Smooth muscle cell (in vitro differentiated cells): Measurements from ENCODE around the gene MAP3K9. TPM values are rescaled to one million over a fixed set of nuclear protein-coding genes. Genes with fewer than 3 reads are reported as not detected.

Source experiments
- DNase-seq: peaks from one replicate; lab custom pipeline; 2025; ENCODE audit not compliant: unreplicated experiment; lab: John Stamatoyannopoulos, UW
- H2AFZ ChIP-seq: fragments of 200-600 bp; sonication (generic); 2 replicates; pipeline ENCODE4 v1.6.0; 2016; ENCODE audit warnings: antibody characterized with exemption, low read depth, mild to moderate bottlenecking
- H3F3A ChIP-seq: fragments of 200-600 bp; sonication (generic); 2 replicates; pipeline ENCODE4 v1.6.0; 2017; ENCODE audit warnings: antibody characterized with exemption, low read depth
- H3K27ac ChIP-seq: fragments of 200-600 bp; sonication (generic); 2 replicates; pipeline ENCODE4 v1.5.1; 2016; ENCODE audit warnings: low read depth, mild to moderate bottlenecking
- H3K27me3 ChIP-seq: fragments of 200-600 bp; sonication (generic); 2 replicates; pipeline ENCODE4 v1.6.1; 2016; ENCODE audit warnings: low read depth, mild to moderate bottlenecking
- H3K36me3 ChIP-seq: fragments of 200-600 bp; sonication (generic); 2 replicates; pipeline ENCODE4 v1.5.1; 2016; ENCODE audit warnings: low read depth
- H3K4me1 ChIP-seq: fragments of 200-600 bp; sonication (generic); 2 replicates; pipeline ENCODE4 v1.5.1; 2016; ENCODE audit warnings: low read depth
- H3K4me2 ChIP-seq: fragments of 200-600 bp; sonication (generic); 2 replicates; pipeline ENCODE4 v1.6.0; 2016; ENCODE audit warnings: mild to moderate bottlenecking
- H3K4me3 ChIP-seq: fragments of 200-600 bp; sonication (generic); 2 replicates; pipeline ENCODE4 v1.5.1; 2016; ENCODE audit warnings: mild to moderate bottlenecking
- H3K79me2 ChIP-seq: fragments of 200-600 bp; sonication (generic); 2 replicates; pipeline ENCODE4 v1.6.0; 2016; ENCODE audit warnings: low read depth, mild to moderate bottlenecking
- H3K9ac ChIP-seq: fragments of 200-600 bp; sonication (generic); 2 replicates; pipeline ENCODE4 v1.6.0; 2016; ENCODE audit warnings: low read depth
- H3K9me3 ChIP-seq: fragments of 200-600 bp; sonication (generic); replicated peaks from 2 replicates; pipeline ENCODE4 v1.5.1; 2016; ENCODE audit warnings: low read depth
- H4K20me1 ChIP-seq: fragments of 200-600 bp; sonication (generic); 2 replicates; pipeline ENCODE4 v1.6.0; 2016; ENCODE audit warnings: low read depth
- CTCF ChIP-seq: fragments of 200-600 bp; sonication (generic); IDR thresholded peaks from 2 replicates; pipeline ENCODE4 v1.5.1; 2017; ENCODE audit warnings: borderline replicate concordance, mild to moderate bottlenecking, antibody characterized with exemption; ENCODE audit not compliant: insufficient read depth, poor library complexity, severe bottlenecking
- WGBS: methylation state at CpG from one replicate; pipeline ENCODE4 v1.1.7; 2016; ENCODE audit warnings: low lambda C conversion rate; 5-methylcytosine and 5-hydroxymethylcytosine counted together
- polyA plus RNA-seq: library from polyadenylated mRNA; unstranded; fragments of >200 nt; fragmentation: Nextera tagmentation; extraction: Ambion mirVana; gene quantifications from 2 replicates; pipeline ENCODE4 v1.2.1, GENCODE V29; 2016
- total RNA-seq: library from RNA; depleted of rRNA; stranded (reverse); fragments of >200 nt; gene quantifications from 2 replicates; pipeline ENCODE4 v1.2.3, GENCODE V29; 2014

The MAP3K9 gene
- total and polyA plus RNA-seq, 2 experiments from 2014 or later = 0.22 to 2.4 TPM

DNA sequence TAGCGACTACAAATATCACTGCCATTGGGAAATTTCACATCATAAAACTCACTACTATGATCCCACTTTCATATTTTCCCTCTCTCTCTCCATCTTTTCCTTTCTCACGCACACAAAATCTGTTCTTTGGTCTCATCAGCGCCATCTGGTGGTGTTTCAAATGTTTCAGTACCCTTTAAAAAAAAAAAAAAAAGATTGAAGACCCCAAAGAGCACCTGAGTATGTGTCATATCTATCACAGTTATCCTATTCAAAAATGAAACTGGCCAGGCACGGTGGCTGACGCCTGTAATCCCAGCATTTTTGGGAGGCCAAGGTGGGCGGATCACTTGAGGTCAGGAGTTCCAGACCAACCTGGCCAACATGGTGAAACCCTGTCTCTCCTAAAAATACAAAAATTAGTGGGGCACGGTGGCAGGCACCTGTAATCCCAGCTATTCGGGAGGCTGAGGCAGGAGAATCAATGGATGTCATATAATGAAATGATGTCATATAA, 95.2 kb downstream of the MAP3K9 start:
- no peak overlapping the region for H3K4me3 ChIP-seq
- H3K4me1 ChIP-seq = no peaks in the 10 kb centered on the region
- H3K27ac ChIP-seq = no peak overlapping the region
- WGBS = 20% methylated on average over 8 of the region's 8 CpGs
- H3K9ac ChIP-seq = no peak overlapping the region
- H3K79me2 ChIP-seq = no peaks in the 10 kb centered on the region
- H3K36me3 ChIP-seq = no peaks in the 10 kb centered on the region
- H3K9me3 ChIP-seq = no peaks in the 10 kb centered on the region
- peak; percentile 70 for TF ChIP-seq CTCF
- H3K4me2 ChIP-seq = no peak overlapping the region
- H3K27me3 ChIP-seq = no peaks in the 10 kb centered on the region
- H2AFZ ChIP-seq = no peak overlapping the region
- no peaks in the 10 kb centered on the region for H4K20me1 ChIP-seq
- DNase-seq = no peak
- no peaks in the 10 kb centered on the region for H3F3A ChIP-seq

- DNase-seq = no peak
- Histone ChIP-seq H3K27ac (no peak overlapping the region), H3F3A (no peaks in the 10 kb centered on the region), H2AFZ (peak overlapping the region; percentile 65), H3K4me2 (no peak overlapping the region), H3K4me1 (no peaks in the 10 kb centered on the region), H3K9ac (no peak overlapping the region), H4K20me1 (no peaks in the 10 kb centered on the region), H3K79me2 (no peaks in the 10 kb centered on the region), H3K36me3 (no peaks in the 10 kb centered on the region), H3K4me3 (no peak overlapping the region), H3K9me3 (no peaks in the 10 kb centered on the region), H3K27me3 (no peaks in the 10 kb centered on the region)
- no peak for TF ChIP-seq CTCF
- 23% methylated on average over 3 of the region's 3 CpGs for WGBS
Observed at GRCh38 chr14:70713511-70713916, 95.8 kb downstream of the MAP3K9 start.

DNA sequence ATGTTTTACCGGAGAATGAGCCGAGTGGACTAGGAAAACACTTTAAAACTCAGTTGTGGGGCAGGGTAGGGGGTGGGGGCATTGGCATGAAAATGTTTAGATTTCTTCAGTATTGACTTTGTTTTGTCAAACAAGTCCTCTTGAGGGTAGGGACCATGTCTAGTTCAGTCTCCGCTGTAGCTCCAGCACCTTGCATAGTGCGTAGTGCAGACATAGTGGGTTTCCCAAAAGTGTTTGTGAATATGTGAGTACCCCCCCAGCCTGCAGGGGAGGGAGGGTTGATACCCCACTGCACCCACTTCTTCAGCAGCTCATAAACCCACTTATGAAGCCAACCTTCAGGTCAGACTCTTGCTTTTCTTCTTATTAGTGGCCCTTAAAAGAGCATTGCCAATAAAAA, 96.2 kb downstream of the MAP3K9 start:
- H3F3A ChIP-seq = peaks cover 3% of the 10 kb centered on the region
- no peaks in the 10 kb centered on the region for H3K9me3 ChIP-seq
- H2AFZ ChIP-seq = peak overlapping the region; percentile 65
- no peak overlapping the region for H3K4me2 ChIP-seq
- WGBS = 82% methylated on average over 4 of the region's 4 CpGs
- no peak for TF ChIP-seq CTCF
- no peak overlapping the region for H3K4me3 ChIP-seq
- H3K27me3 ChIP-seq = no peaks in the 10 kb centered on the region
- H3K9ac ChIP-seq = no peak overlapping the region
- no peaks in the 10 kb centered on the region for H3K79me2 ChIP-seq
- no peak overlapping the region for H3K27ac ChIP-seq
- H3K36me3 ChIP-seq = no peaks in the 10 kb centered on the region
- no peak for DNase-seq
- H3K4me1 ChIP-seq = no peaks in the 10 kb centered on the region
- no peaks in the 10 kb centered on the region for H4K20me1 ChIP-seq

GRCh38 chr14:70711451-70711850, 97.9 kb downstream of the MAP3K9 start:
- DNase-seq = no peak
- H2AFZ ChIP-seq = no peak overlapping the region
- no peaks in the 10 kb centered on the region for H3K9me3 ChIP-seq
- no peak overlapping the region for H3K4me2 ChIP-seq
- H3K79me2 ChIP-seq = no peaks in the 10 kb centered on the region
- 100% methylated on average over 1 of the region's 1 CpG for WGBS
- no peak overlapping the region for H3K9ac ChIP-seq
- no peaks in the 10 kb centered on the region for H3K27me3 ChIP-seq
- H3K36me3 ChIP-seq = no peaks in the 10 kb centered on the region
- no peak overlapping the region for H3K4me3 ChIP-seq
- no peaks in the 10 kb centered on the region for H3K4me1 ChIP-seq
- H3K27ac ChIP-seq = no peak overlapping the region
- peaks cover 3% of the 10 kb centered on the region for H3F3A ChIP-seq
- TF ChIP-seq CTCF = no peak
- no peaks in the 10 kb centered on the region for H4K20me1 ChIP-seq
